HG03457 (cell line): Measurements from ENCODE around the gene PNMA8B.

Experiments
- ATAC-seq: cut with Tn5 transposase; IDR thresholded peaks from one replicate; pipeline ENCODE4 v1.9.1; 2021; ENCODE audit warnings: moderate number of reproducible peaks; ENCODE audit not compliant: unreplicated experiment

The PNMA8B gene

GRCh38 chr19:46487802-46488445 lies 7.7 kb downstream of the PNMA8B start:
- ATAC-seq, result no peak

GRCh38 chr19:46487178-46487801 lies 8.4 kb downstream of the PNMA8B start:
- no peak for ATAC-seq

GRCh38 chr19:46486358-46486757 lies 9.3 kb downstream of the PNMA8B start:
- no peak for ATAC-seq

- ATAC-seq, result no peak
Observed at GRCh38 chr19:46484656-46485055, 11.0 kb downstream of the PNMA8B start.

- ATAC-seq, result no peak
Observed at GRCh38 chr19:46482631-46483030, 13.0 kb downstream of the PNMA8B start.

- no peak for ATAC-seq
Observed at GRCh38 chr19:46481947-46482346, 13.7 kb downstream of the PNMA8B start.

GRCh38 chr19:46481223-46481848 lies 14.3 kb downstream of the PNMA8B start:
- no peak for ATAC-seq

GRCh38 chr19:46480415-46480814 lies 15.3 kb downstream of the PNMA8B start:
- no peak for ATAC-seq

GRCh38 chr19:46478356-46478986 lies 17.2 kb downstream of the PNMA8B start:
- no peak for ATAC-seq

GRCh38 chr19:46475986-46476385 lies 19.7 kb downstream of the PNMA8B start:
- ATAC-seq, result no peak

- no peak for ATAC-seq
Observed at GRCh38 chr19:46474211-46474610, 21.5 kb downstream of the PNMA8B start.

GRCh38 chr19:46472592-46472991 lies 23.1 kb downstream of the PNMA8B start:
- no peak for ATAC-seq

- ATAC-seq, result no peak
Observed at GRCh38 chr19:46471811-46472543, 23.7 kb downstream of the PNMA8B start.

GRCh38 chr19:46471116-46471733 lies 24.4 kb downstream of the PNMA8B start, which contains the start of gene PNMA8A:
Gene PNMA8A (minus strand): TSS chr19:46471563. CDS start chr19:46471035, 528 bp downstream.
- no peak for ATAC-seq

GRCh38 chr19:46470376-46470775 lies 25.3 kb downstream of the PNMA8B start:
- no peak for ATAC-seq

- no peak for ATAC-seq
Observed at GRCh38 chr19:46469541-46470185, 26.0 kb downstream of the PNMA8B start.

GRCh38 chr19:46466536-46467196 lies 29.0 kb downstream of the PNMA8B start:
- ATAC-seq, result no peak

- ATAC-seq, result no peak
Observed at GRCh38 chr19:46463516-46463915, 32.2 kb downstream of the PNMA8B start.

- no peak for ATAC-seq
Observed at GRCh38 chr19:46461537-46461936, 34.1 kb downstream of the PNMA8B start.

- no peak for ATAC-seq
Observed at GRCh38 chr19:46460981-46461380, 34.7 kb downstream of the PNMA8B start.
